GM23248 (cell line): ENCODE measurements around the gene KCNC1. TPM values are rescaled to one million over a fixed set of nuclear protein-coding genes. Genes with fewer than 3 reads are reported as not detected.

ENCODE experiments used
- DNase-seq: peaks from one replicate; pipeline ENCODE4 v3.0.0-alpha.2; 2015
- H2AFZ ChIP-seq: fragments of 200-600 bp; sonication (generic); 2 replicates; pipeline ENCODE4 v1.6.1; 2016; ENCODE audit warnings: antibody characterized with exemption
- H3F3A ChIP-seq: fragments of 200-600 bp; sonication (generic); 2 replicates; pipeline ENCODE4 v1.6.1; 2016; ENCODE audit warnings: mild to moderate bottlenecking, antibody characterized with exemption, mixed run types; ENCODE audit not compliant: insufficient read depth
- H3K27ac ChIP-seq: fragments of 200-600 bp; sonication (generic); 2 replicates; pipeline ENCODE4 v1.5.1; 2016; ENCODE audit warnings: mild to moderate bottlenecking
- H3K27me3 ChIP-seq: fragments of 200-600 bp; sonication (generic); replicated peaks from 2 replicates; pipeline ENCODE4 v1.6.1; 2016; ENCODE audit warnings: mild to moderate bottlenecking; ENCODE audit not compliant: insufficient read depth
- H3K36me3 ChIP-seq: fragments of 200-600 bp; sonication (generic); 2 replicates; pipeline ENCODE4 v1.6.1; 2016; ENCODE audit warnings: low read depth, mild to moderate bottlenecking
- H3K4me1 ChIP-seq: fragments of 200-600 bp; sonication (generic); 2 replicates; pipeline ENCODE4 v1.6.1; 2016; ENCODE audit warnings: mild to moderate bottlenecking; ENCODE audit not compliant: insufficient read depth
- H3K4me2 ChIP-seq: fragments of 200-600 bp; sonication (generic); one replicate; pipeline ENCODE4 v1.6.1; 2016; ENCODE audit warnings: mild to moderate bottlenecking; ENCODE audit not compliant: unreplicated experiment
- H3K4me3 ChIP-seq: fragments of 200-600 bp; sonication (generic); 2 replicates; pipeline ENCODE4 v1.5.1; 2016; ENCODE audit warnings: mild to moderate bottlenecking
- H3K79me2 ChIP-seq: fragments of 200-600 bp; sonication (generic); 2 replicates; pipeline ENCODE4 v1.6.1; 2016; ENCODE audit warnings: mild to moderate bottlenecking; ENCODE audit not compliant: insufficient read depth
- H3K9ac ChIP-seq: fragments of 200-600 bp; sonication (generic); 2 replicates; pipeline ENCODE4 v1.6.1; 2016; ENCODE audit warnings: mild to moderate bottlenecking
- H3K9me2 ChIP-seq: fragments of 200-600 bp; sonication (generic); 2 replicates; pipeline ENCODE4 v1.6.1; 2016; ENCODE audit warnings: mixed run types, mild to moderate bottlenecking, moderate library complexity; ENCODE audit not compliant: insufficient read depth
- H3K9me3 ChIP-seq: fragments of 200-600 bp; sonication (generic); one replicate; pipeline ENCODE4 v1.6.1; 2017; ENCODE audit warnings: low read depth
- H4K20me1 ChIP-seq: fragments of 200-600 bp; sonication (generic); 2 replicates; pipeline ENCODE4 v1.6.0; 2016; ENCODE audit not compliant: insufficient read depth
- EZH2 ChIP-seq: fragments of 200-600 bp; sonication (generic); IDR thresholded peaks from 2 replicates; pipeline ENCODE4 v1.6.1; 2018; ENCODE audit warnings: antibody characterized with exemption, mild to moderate bottlenecking; ENCODE audit not compliant: insufficient read depth, poor library complexity, severe bottlenecking
- EZH2phosphoT487 ChIP-seq: fragments of 200-600 bp; sonication (generic); IDR thresholded peaks from 2 replicates; pipeline ENCODE4 v1.6.1; 2018; ENCODE audit warnings: antibody characterized with exemption, moderate library complexity, mild to moderate bottlenecking, low read depth; ENCODE audit not compliant: insufficient read depth
- WGBS, 2 experiments: methylation state at CpG; one replicate each; pipeline ENCODE4 v1.1.6; 2015 to 2017; ENCODE audit warnings: low lambda C conversion rate in 2 of 2, low coverage in 1 of 2; ENCODE audit errors: missing lambda C conversion rate in 2 of 2; 5-methylcytosine and 5-hydroxymethylcytosine counted together
- in situ Hi-C: fragments of 300-500 bp; cut with MboI; formaldehyde crosslinking; loops from 2 replicates; pipeline ENCODE4 v1.15.0; 2020
- polyA plus RNA-seq: library from polyadenylated mRNA; unstranded; fragments of >200 nt; fragmentation: Nextera tagmentation; extraction: Ambion mirVana; gene quantifications from 2 replicates; pipeline ENCODE4 v1.2.1, GENCODE V29; 2016
- total RNA-seq: library from RNA; depleted of rRNA; stranded (reverse); fragments of >200 nt; shearing (Covaris generic); gene quantifications from 2 replicates; pipeline ENCODE4 v1.2.3, GENCODE V29; 2014

KCNC1 gene
- total and polyA plus RNA-seq, 2 experiments from 2014 or later: not detected

- Histone ChIP-seq H3K4me2 (no peak overlapping the region), H3K9me3 (no peaks in the 10 kb centered on the region), H3K27me3 (peaks cover 14% of the 10 kb centered on the region; the same call in 1 of the 2 replicates), H3K9me2 (no peaks in the 10 kb centered on the region), H3K79me2 (no peaks in the 10 kb centered on the region), H3K4me3 (no peak overlapping the region), H3F3A (no peaks in the 10 kb centered on the region), H2AFZ (no peak overlapping the region), H3K36me3 (no peaks in the 10 kb centered on the region), H3K27ac (no peak overlapping the region), H3K4me1 (no peaks in the 10 kb centered on the region), H4K20me1 (no peaks in the 10 kb centered on the region), H3K9ac (no peak overlapping the region)
- 29 to 32% methylated on average over 2 of the region's 2 CpGs for WGBS, 2 experiments
- in situ Hi-C loops: no loop called here
- DNase-seq: no peak
- TF ChIP-seq EZH2 (no peak), EZH2phosphoT487 (no peak)
Observed at GRCh38 chr11:17730137-17730536, 4.4 kb upstream of the KCNC1 start.

- no peak overlapping the region for H3K4me3 ChIP-seq
- H3K9me3 ChIP-seq: no peaks in the 10 kb centered on the region
- no peak overlapping the region for H3K4me2 ChIP-seq
- no peaks in the 10 kb centered on the region for H3F3A ChIP-seq
- no peak overlapping the region for H3K27ac ChIP-seq
- WGBS, 2 experiments: 12 to 13% methylated on average over 9 of the region's 9 CpGs
- no peak overlapping the region for H3K9ac ChIP-seq
- H3K36me3 ChIP-seq: no peaks in the 10 kb centered on the region
- no peaks in the 10 kb centered on the region for H3K9me2 ChIP-seq
- in situ Hi-C loops: no loop called here
- peaks cover 10% of the 10 kb centered on the region for H3K27me3 ChIP-seq
- H3K79me2 ChIP-seq: no peaks in the 10 kb centered on the region
- H4K20me1 ChIP-seq: no peaks in the 10 kb centered on the region
- no peak overlapping the region for H2AFZ ChIP-seq
- H3K4me1 ChIP-seq: no peaks in the 10 kb centered on the region
- peak; percentile 80 for DNase-seq
- TF ChIP-seq EZH2: no peak
- TF ChIP-seq EZH2phosphoT487: no peak
Observed at GRCh38 chr11:17730608-17731462, 3.7 kb upstream of the KCNC1 start.

- H3F3A ChIP-seq: no peaks in the 10 kb centered on the region
- no peaks in the 10 kb centered on the region for H3K9me3 ChIP-seq
- H3K36me3 ChIP-seq: no peaks in the 10 kb centered on the region
- TF ChIP-seq EZH2phosphoT487 (no peak), EZH2 (no peak)
- H3K9me2 ChIP-seq: no peaks in the 10 kb centered on the region
- peaks cover 28% of the 10 kb centered on the region for H3K27me3 ChIP-seq
- 33 to 45% methylated on average over 4 of the region's 4 CpGs for WGBS, 2 experiments
- H2AFZ ChIP-seq: no peak overlapping the region
- no peak overlapping the region for H3K4me3 ChIP-seq
- H3K9ac ChIP-seq: no peak overlapping the region
- H3K27ac ChIP-seq: no peak overlapping the region
- H3K79me2 ChIP-seq: no peaks in the 10 kb centered on the region
- in situ Hi-C loops: no loop called here
- no peak overlapping the region for H3K4me2 ChIP-seq
- H3K4me1 ChIP-seq: no peaks in the 10 kb centered on the region
- H4K20me1 ChIP-seq: no peaks in the 10 kb centered on the region
- no peak for DNase-seq
Observed at GRCh38 chr11:17733261-17733660, 1.3 kb upstream of the KCNC1 start.

DNA sequence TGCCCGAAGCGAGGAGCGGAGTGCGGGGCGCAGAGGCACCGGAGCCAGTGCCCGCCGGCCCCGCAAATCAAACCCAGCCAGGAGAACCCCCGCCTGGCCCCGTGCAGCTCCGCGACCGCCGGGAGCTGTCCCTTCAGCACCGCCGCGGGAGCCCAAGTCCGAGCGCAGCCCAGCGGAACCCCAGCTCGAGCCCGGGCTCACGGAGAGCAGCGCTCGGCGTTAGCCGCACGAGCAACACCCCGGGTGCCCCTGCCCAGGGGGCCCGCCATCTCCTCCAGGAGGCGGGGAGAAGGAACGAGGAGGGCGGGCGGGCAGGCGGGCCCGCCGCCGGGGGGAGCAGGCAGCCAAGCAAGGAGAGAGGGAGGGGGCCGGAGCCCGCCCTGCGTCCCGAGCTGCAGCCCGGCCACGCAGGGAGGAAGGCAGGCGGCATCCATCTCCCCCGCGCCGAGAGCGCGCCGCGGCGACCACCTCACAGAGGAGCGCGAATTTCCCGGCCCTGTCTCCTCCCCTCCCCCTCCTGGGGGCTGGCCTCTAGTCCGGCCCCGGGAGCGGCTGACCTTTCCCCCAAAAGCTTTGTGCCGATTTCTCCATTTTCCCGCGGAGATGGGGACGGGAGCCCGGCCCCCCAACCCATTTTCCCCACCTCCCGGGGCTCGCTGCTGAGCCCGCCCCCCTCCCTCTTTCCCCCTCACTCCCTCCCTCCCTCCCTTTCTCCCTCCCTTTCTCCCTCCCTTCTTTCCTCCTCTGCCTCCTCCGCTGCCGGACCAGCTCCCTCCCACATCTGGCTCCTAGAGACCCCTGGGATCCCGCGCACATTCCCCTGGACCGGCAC, 621 bp downstream of the KCNC1 start:
- Histone ChIP-seq H3K9me3 (no peaks in the 10 kb centered on the region), H4K20me1 (no peaks in the 10 kb centered on the region), H2AFZ (no peak overlapping the region), H3K4me3 (peak overlapping the region; percentile 63), H3F3A (no peaks in the 10 kb centered on the region), H3K4me2 (peak overlapping the region; percentile 65), H3K9me2 (no peaks in the 10 kb centered on the region), H3K36me3 (no peaks in the 10 kb centered on the region), H3K79me2 (no peaks in the 10 kb centered on the region), H3K9ac (no peak overlapping the region), H3K27me3 (peaks cover 30% of the 10 kb centered on the region), H3K4me1 (no peaks in the 10 kb centered on the region), H3K27ac (no peak overlapping the region)
- TF ChIP-seq EZH2 (no peak), EZH2phosphoT487 (no peak)
- DNase-seq: peak; percentile 89
- in situ Hi-C loops: no loop called here
- 2 to 4% methylated on average over 30 to 68 of the region's 73 CpGs for WGBS, 2 experiments
